NCI-H146 (cell line): ENCODE data around the gene PLPP3.

ENCODE experiments used
- DNase-seq: peaks from one replicate; lab custom pipeline; 2025; lab: John Stamatoyannopoulos, UW

Gene PLPP3

DNA sequence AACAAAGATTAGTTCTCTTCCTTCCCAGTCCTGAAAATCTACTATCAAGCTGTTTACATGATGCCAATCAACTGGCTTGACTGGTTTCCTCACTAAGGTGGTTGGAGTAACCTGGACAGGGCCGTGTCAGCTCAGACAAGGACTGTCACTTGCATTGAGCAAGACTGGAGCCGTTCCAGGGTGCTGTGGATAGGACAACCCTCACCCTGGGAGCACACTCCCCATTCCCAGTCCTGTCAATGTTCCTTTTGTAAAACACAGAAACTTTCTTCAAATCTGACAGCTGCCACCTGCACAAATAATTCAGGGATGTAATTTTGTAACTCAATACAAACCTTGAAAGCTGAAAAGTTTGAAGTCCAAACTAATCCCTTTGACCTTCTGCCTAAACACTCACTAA is 31.4 kb downstream of the PLPP3 start:
- no peak for DNase-seq

DNA sequence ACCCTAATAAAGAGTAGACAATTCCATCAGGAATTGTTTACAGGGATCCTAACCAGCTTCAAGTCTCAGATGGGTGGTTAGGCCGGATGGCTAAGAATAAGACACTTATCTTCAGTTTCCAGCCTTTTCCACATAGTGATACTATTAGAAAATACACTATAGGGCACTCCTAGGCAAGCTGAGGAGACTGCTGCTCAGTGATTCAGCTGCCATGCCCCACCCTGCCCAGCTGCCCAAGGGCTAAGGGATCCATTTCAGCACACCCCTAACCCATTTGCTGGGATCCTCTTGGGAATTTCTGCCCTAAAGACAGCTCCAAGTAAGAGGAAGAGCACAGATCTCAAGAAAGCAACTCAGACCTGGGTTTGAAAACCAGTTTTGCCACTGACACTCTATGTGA is 31.9 kb downstream of the PLPP3 start:
- no peak for DNase-seq

DNA sequence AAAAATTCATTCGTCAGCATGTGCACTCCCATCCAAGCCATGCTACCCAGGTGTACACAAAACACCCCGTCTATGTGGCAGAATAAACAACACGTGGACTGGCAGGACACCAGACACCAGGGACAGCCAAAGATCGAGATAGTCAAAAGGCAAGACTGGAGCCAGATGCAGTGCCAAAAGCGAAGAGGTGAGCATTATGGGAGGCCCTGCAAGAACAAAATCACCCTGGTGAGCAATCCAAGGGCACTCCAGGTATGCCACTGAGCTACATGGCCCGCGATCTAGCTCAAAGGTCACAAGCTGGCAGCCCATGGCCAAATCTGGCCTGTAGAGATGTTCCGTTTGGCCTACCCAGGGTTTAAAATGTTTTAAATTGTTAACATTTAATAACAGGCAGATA is 33.7 kb downstream of the PLPP3 start:
- DNase-seq = no peak

DNA sequence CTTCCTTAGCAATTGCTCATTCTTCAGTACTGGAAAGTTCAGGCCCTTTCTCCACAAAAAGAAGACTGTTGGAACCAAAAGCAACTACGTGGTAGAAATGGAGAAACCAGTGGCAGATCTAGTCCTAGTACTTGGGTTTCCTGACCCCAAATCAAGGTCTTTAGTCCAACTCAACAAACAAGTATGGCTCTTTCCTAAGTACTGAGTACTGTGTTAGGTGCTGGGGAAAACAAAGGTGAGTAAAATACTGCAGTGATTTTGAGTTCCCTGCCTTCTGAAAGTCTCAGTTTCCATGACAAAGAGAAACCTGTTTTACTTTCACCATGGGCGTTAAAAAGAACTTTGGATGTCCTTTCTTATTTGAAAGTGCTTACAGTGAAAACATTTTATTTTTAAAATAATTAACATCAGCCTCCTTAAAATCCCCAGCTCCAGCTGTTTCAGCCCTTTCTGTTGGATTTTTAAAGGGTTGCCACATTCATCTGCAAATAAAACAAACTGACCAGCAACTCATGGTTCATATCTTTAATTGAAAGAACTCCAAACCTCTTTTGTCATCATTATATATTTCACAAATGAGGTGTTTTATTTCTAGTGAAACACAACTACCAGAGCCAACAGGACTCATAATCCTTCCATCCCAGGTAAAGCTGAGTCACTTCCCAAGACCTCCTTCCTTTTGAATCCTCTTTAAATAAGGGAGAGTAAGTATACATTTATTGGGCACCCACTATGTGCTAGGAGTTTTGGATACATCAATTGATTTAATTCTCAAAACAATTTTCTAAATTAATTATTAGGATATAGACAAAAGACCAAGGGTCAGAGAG is 35.4 kb downstream of the PLPP3 start:
- DNase-seq = no peak

DNA sequence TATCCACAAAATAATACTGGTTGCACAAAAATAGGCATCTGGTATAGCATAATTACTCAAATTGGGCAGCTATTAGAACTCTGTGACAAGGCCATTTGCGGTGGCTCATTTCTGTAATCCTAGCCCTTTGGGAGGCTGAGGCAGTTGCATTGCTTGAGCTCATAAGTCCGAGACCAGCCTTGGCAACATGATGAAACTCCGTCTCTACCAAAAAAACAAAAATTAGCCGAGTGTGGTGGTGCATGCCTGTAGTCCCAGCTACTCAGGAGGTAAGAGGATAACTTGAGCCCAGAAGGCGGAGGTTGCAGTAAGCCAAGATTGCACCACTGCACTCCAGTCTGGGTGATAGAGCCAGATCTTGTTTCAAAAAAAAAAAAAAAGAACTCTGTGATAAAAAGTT is 36.7 kb downstream of the PLPP3 start:
- no peak for DNase-seq

DNA sequence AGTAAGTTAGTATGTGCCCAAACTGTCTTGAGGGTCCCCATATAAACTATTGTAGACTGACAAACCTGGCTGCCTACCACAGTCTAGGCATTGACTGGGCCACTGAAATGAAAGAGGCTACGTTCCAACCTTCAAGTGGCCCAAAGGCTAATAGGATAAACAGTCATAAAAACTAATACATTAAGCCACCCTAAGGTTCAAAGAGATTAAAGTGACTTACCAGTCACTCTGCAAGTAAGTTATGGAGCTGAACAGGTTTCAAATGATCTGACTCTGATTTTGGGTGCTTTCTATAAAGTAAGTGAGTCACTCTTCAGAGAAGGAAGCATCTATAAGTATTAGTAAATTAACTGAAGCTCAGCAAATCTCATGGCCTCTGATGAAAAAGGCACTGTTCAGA is 38.0 kb downstream of the PLPP3 start:
- no peak for DNase-seq

DNA sequence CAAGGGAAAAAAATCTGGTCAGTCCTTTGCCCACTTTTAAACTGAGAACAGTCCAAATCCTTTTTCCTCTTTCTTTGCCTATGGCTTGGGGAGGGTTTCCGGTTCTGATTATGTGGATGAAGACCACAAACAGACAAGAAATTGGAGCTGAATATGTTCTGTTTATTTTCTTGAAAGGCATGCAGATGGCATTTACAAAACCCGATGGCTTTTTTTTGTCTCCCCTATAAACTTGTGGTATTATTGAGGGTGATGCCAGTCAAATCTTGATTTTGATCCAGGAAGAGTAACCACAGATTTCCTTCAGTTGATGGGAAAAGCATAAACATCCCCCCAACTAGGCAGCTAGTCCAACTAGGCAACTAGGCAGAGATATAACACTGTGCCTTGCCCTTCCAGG is 38.9 kb downstream of the PLPP3 start:
- DNase-seq = no peak

DNA sequence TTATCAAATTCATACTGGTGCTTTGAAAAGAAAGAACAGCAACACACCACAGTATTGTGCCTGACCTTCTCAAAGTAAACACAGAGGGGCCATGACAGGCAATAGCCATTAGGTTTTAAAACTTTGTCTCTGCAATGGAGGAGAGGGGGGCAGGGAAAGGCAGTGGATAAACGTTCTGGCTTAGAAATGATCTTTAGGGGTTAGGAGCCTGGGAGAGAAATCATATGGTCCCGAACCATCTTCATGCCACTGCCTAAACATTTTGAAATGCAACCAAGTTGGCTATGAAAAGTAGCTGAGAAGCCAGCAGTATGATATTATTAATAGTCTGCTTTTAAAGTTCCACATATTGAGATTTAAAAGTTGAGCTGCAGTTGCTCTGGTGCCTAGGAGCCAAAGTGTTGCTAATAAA is 39.8 kb downstream of the PLPP3 start:
- DNase-seq = no peak

DNA sequence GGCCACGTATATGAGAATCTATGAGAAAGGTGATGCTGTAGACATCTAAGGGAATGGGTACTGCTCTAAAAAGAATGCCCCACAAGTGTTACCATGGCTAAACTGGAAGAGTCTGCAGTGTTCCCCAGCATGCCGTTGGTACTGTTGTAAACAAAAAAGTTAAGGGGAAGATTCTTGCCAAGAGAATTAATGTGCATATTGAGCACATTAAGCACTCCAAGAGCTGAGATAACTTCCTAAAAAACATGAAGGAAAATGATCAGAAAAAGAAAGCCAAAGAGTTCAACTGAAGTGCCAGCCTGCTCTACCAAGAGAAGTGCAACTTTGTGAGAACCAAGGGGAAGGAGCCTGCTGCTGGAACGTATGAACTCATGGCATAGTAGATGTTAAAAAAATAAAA is 40.8 kb downstream of the PLPP3 start:
- no peak for DNase-seq

DNA sequence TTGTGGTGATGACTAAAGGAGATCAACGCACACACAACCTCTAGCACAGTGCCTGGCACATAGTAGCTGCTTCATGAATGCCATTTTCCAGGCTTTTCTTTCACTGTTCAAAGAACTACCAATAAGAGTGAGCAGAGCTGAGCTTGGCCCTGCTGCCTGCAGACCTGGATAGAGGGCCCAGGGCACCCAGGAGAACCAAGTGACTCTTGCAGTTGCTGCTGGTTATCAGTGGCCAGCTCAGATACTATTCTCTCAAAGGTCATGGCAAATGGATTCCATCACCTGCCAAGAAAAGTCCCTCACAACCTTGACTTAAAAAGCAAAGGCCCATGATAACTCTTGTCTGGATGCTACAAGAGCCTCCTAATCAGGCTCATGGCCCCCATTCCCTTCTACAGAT is 41.7 kb downstream of the PLPP3 start:
- DNase-seq = no peak

DNA sequence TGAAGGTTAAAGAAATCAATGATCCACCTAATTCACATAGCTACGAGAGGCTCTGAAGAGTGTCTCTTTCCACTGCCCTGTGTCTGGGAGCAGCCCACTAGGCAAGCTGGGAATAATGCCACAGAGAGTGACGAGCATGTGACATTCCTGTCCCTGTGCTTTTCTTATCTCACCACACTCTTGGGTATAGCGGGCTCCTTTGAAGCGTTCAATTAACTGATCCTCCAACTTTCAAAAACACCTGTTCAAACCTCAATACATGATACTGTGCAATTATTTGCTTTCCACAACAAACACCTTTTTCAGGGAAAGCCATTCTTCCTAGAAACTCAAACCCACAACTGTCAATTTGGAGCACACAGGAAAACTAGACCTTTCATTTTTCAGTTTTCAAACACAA is 43.4 kb downstream of the PLPP3 start:
- no peak for DNase-seq

DNA sequence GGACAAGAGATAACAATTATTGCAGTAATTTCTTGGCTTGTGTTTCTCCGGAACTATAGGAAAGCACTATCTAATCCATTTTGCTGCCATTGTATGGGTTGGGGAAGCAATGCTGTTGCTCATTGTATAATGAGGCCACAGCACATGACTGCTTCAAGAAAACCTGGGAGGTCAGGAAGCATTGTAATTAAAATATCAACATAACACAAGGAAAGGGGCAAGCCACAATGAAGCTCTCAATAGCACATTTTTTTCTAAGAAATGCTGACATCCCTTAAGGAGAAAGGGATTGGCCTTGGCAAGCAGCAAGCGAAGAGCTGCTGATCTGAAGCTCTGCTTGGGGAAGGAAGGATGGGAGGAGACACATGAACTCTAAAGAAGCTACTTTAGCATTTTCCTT is 44.0 kb downstream of the PLPP3 start:
- DNase-seq = no peak

DNA sequence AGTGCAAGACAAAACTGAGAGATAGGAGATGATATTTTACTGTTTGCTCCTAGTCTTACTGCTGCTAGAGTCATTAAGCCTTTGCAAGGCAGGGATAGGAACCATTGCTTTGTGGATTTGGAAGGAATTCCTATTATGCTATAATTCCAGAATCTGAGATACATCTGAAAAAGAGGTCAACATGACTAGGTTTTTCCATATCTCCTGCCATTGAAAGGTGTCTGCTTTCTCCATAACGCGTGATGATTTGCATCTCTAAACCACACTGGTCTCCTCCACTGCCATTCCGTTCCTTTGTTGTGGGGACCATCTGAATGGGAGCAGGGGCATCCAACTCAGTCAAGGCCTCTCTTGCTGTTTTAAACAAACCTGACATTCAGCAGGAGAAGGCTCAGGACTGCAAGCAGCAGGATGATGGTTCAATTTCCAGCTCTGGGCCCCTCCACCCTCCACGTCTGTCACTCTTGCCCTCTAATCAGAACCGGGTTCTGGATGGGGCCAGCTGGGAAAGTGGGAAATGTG is 45.2 kb downstream of the PLPP3 start:
- no peak for DNase-seq

DNA sequence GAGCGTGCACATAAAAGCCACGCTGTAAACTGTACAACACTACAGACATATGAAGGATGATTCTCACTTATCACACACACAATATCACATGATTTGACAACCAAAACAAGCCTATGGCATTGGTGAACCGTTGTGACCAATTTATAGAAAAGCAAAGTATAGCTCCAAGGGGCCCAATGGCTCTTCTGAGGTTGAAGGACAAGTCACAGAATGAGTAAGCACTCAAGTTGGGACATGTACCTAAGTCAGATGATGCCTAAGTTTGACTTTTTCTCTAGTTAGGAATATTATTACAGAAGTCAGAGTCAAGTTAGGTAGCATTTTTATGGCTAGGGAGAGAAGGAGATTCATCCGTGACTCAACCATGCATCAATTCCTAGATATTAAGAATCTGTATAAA is 45.7 kb downstream of the PLPP3 start:
- DNase-seq = no peak

DNA sequence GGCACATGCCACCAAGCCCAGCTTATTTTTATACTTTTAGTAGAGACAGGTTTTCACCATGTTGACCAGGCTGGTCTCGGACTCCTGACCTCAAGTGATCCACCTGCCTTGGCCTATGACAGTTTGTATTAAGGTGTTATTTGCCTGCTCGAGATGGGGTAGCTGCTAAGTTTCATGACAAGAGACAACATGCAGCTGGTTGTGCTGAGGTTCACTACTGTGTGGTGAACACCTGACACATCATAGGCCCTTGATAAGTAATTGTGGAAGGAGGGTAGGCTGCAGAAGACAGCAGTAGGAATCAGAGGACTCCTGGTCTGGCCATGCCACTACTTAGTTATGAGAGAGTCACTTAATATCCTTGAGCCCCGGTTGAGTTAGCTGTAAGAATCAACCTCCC is 46.2 kb downstream of the PLPP3 start:
- DNase-seq = no peak

DNA sequence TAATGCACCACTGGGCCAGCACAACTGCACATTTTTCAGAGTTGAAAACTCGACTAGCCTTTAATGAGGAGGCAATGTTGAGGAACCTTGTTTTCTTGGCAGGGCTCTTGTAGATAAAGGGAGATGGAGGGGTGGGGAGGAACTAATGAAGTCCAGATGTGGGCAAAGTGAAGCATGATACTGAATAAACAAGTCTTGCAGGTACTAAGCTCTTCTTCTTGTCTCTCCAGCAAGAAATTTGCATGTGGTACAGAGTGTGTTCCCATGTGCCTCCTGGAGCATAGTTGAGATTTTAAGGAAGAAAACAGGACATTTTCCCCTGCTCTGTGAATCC is 47.0 kb downstream of the PLPP3 start:
- no peak for DNase-seq

DNA sequence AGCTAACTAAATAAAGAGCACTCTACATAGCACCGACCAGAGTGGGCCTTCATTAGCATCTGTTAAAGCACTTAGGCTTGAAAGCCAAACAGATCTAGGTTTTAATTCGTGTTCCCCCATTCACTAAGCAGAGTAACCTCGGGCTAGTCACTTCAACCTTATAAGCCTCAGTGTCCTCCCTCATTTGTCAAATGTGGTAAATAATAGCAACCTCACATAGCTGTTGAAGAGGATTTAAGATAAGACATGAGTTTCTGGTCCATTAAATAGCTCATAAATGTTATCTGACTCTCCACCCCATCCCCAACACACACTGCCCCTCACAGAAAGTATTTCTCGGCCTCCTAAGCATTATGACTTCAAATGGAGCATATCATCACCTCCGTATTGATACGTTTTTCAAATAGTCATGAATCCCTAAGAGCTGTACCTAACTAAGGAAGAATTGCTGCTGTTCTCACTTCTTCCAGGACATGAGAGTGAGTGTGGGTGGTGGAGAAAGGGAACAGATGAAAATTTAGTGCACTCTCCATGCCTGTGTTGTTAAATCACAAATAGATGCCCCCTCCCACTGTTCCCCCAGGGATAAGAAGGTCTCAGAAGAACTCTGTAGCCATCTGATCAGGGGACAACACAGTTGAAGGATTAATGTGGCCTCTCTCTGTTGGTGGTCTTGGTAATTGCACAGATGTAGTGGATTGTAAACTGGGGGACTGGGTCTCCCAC is 47.6 kb downstream of the PLPP3 start:
- no peak for DNase-seq

DNA sequence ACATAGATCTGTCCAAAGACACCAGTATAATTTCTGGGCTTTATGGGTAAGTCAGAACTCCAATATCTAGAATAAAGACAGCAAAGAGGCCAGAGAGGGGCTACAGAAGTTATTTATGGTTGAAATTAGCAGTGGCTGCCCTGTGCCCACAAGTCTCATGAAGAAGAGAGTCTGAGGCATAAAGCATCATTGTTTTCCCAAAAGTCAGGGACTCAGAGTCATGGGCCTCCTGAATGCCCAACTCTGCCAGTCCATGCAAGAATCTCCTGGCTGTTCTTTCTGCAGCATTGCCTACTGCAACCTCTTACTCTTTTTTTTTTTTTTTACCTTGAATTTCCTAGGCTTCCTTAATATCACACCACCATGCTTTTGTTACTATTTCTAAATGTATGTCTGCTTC is 49.6 kb downstream of the PLPP3 start:
- DNase-seq = no peak

DNA sequence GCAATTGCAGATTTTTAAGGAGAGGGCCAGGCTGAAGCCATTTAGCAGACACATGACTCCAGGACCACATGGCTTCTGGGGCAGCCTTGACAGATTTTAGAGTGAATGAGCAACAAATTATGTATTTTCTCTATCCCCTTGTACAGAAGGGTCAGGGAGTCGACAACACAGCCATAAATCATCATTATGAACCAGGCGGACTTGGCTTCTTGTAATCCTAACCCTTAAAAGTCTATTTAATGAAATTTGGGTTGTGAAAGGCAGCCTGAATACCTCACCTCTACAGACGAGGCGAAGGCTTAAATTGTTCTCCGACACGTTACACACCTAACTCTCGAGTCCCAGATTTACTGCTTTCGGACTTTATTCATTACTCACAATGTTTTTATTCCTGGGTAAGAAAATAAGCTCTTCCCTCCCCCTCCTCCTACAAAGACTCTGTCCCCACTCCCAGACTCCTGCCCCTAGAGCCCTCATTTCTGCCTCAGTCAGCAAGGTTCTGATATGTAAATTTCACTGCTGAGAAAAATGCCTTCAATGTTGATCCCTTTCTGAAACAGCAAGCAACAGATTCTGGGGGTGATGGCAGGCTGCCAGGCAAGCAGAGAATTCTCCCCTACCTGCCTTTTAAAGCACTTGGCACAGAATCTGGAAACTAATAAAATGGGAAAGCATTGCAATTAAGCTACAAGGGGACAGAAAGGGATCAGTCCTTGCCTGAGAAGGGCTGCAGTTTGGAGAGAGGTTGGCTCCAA is 51.6 kb downstream of the PLPP3 start:
- DNase-seq = no peak

DNA sequence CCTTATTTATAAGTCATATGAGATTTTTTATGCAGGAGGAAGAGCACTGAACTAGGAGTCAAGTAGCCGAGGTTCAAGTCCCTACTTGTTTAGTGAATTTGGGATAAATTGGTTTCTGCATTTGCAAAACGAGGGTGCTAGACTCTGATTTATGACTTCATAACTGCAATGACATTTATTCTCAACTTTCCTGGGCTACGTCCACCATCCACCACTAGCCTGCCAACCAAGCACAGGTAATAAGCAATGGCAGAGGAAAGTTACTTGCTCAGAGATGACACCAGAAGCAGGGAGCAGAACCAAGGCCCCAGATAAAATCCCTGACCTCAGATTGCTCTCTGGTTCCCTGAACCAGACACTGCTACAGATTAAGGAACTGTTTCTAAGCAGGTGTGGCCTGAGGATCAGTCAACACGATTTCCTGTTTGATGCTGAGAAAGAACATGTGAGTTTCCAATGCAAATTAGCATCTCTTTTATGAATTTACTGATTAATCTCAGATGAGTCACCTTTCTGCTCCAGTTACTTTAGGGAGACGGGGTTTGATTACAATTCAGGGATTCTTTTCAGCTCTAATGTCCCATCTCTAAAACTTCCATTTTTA is 52.7 kb downstream of the PLPP3 start:
- DNase-seq = no peak

DNA sequence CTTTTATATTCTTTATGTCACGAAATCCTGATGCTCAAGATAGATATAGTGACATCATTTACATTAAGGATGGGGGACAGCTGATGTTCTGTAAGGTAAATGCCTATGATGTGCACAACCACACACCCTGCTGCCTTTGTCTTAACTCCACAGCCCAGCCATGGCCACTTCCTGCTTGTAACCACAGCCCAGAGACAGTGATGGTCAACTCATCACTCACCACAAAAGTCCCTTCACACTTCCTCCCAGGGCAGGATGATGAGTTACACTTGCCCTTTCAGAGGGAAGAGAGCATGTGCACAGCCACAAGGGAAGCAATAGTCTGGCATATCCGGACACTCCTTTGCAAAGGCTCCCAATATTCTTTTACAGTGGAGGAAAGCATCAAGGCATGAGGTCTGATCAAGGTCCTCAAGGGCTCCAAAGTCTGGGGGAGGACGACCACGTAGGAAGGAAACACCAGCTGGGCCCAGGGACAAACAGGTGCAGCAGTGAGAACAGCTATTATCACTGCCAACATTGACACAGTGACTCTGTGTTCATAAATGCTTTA is 53.8 kb downstream of the PLPP3 start:
- no peak for DNase-seq

DNA sequence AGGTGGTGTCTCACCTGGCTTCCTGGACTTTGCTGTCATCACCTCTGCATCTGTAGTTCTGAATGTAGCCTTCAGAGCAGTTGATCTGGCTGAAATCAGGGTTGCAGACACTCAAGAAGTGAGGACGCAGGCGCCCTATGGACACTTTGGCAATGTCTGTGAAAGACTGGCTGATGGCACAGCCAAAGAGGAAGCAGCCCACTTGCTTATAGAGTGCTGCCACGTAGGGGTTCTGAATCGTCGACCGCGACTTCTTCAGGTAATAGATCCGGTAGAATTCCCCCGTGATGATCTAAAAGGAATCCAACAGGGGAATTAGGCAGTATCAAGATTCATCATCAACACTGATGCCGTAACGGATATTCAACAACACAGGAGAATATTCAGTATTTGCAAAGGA is 55.1 kb downstream of the PLPP3 start:
- DNase-seq = no peak
